ENCODE measurements around the gene C12orf57. TPM values are rescaled to one million over a fixed set of nuclear protein-coding genes. Genes with fewer than 3 reads are reported as not detected.

C12orf57 gene
- total RNA-seq, 4 donors from 2014 or later = 303 to 452 (median 386) TPM

Small RNA genes within 50 kb of the gene (small RNA-seq; reads per million reads assigned to genes)
- gene MIR141 (112 to 408 (median 227) reads per million in 4 donors), gene MIR200C (138 to 253 (median 208) reads per million in 4 donors), gene RNU7-1 (0 reads per million in 4 donors), gene SCARNA12 (0 to 0.59 (median 0.56) reads per million in 4 donors)

Other genes starting within 250 kb of the C12orf57 start
- under 1 TPM in 1 of 4 donors, not detected in 3; 0.64 TPM for gene PIANP, start 243.2 kb upstream of the C12orf57 start, total RNA-seq
- gene COPS7A, start 220.0 kb upstream of the C12orf57 start, total RNA-seq = 10 to 100 TPM; 13.1 to 44.9 (median 36.9) TPM
- 100 to 1,000 TPM; 100 to 360 (median 164) TPM for gene MLF2, start 190.9 kb upstream of the C12orf57 start, total RNA-seq
- gene PTMS, start 177.7 kb upstream of the C12orf57 start, total RNA-seq = 100 to 1,000 TPM in 1 of 4 donors, 10 to 100 TPM in 3; 64.0 to 124 (median 83.9) TPM
- 1 to 10 TPM in 1 of 4 donors, under 1 TPM in 1, not detected in 2; 0.68 to 1.4 TPM for gene LAG3, start 171.5 kb upstream of the C12orf57 start, total RNA-seq
- gene CD4, start 154.5 kb upstream of the C12orf57 start, total RNA-seq = 1 to 10 TPM in 3 of 4 donors, under 1 TPM in 1; 1.00 to 7.9 (median 2.8) TPM
- 1 to 10 TPM in 3 of 4 donors, not detected in 1; 3.0 to 6.4 (median 3.1) TPM for gene GPR162, start 122.2 kb upstream of the C12orf57 start, total RNA-seq
- gene P3H3, start 115.6 kb upstream of the C12orf57 start, total RNA-seq = 10 to 100 TPM in 3 of 4 donors, 1 to 10 TPM in 1; 5.9 to 32.9 (median 14.4) TPM
- gene GNB3, start 103.1 kb upstream of the C12orf57 start, total RNA-seq = under 1 TPM in 2 of 4 donors, not detected in 2; 0.14 to 0.32 TPM
- 1 to 10 TPM in 3 of 4 donors, not detected in 1; 3.0 to 8.8 (median 3.3) TPM for gene CDCA3, start 92.7 kb upstream of the C12orf57 start, total RNA-seq
- 100 to 1,000 TPM in 1 of 4 donors, 10 to 100 TPM in 3; 30.5 to 171 (median 35.4) TPM for gene USP5, start 91.9 kb upstream of the C12orf57 start, total RNA-seq
- gene TPI1, start 76.5 kb upstream of the C12orf57 start, total RNA-seq = 100 to 1,000 TPM; 360 to 671 (median 400) TPM
- 10 to 100 TPM in 2 of 4 donors, 1 to 10 TPM in 2; 4.5 to 21.0 (median 8.2) TPM for gene SPSB2, start 70.7 kb upstream of the C12orf57 start, total RNA-seq
- 10 to 100 TPM in 1 of 4 donors, 1 to 10 TPM in 1, under 1 TPM in 1, not detected in 1; 0.60 to 11.3 (median 5.9) TPM for gene LRRC23, start 39.2 kb upstream of the C12orf57 start, total RNA-seq
- 10 to 100 TPM in 2 of 4 donors, 1 to 10 TPM in 2; 7.2 to 14.1 (median 9.6) TPM for gene ENO2, start 29.4 kb upstream of the C12orf57 start, total RNA-seq
- gene ATN1, start 16.1 kb upstream of the C12orf57 start, total RNA-seq = 100 to 1,000 TPM in 2 of 4 donors, 10 to 100 TPM in 2; 59.1 to 160 (median 112) TPM
- not detected for gene RNU7-1, start 206 bp upstream of the C12orf57 start, total RNA-seq
- gene PTPN6, start 7.3 kb downstream of the C12orf57 start, total RNA-seq = 10 to 100 TPM; 21.7 to 49.0 (median 36.1) TPM
- gene PHB2, start 26.6 kb downstream of the C12orf57 start, total RNA-seq = 100 to 1,000 TPM; 196 to 402 (median 263) TPM
- 10 to 100 TPM in 3 of 4 donors, 1 to 10 TPM in 1; 5.6 to 30.6 (median 26.6) TPM for gene EMG1, start 26.9 kb downstream of the C12orf57 start, total RNA-seq
- gene LPCAT3, start 74.5 kb downstream of the C12orf57 start, total RNA-seq = 100 to 1,000 TPM in 3 of 4 donors, 10 to 100 TPM in 1; 56.1 to 271 (median 111) TPM
- 100 to 1,000 TPM; 103 to 191 (median 117) TPM for gene C1S, start 116.7 kb downstream of the C12orf57 start, total RNA-seq
- gene C1R, start 148.4 kb downstream of the C12orf57 start, total RNA-seq = 100 to 1,000 TPM in 3 of 4 donors, 10 to 100 TPM in 1; 68.5 to 154 (median 125) TPM
- gene C1RL, start 165.2 kb downstream of the C12orf57 start, total RNA-seq = 100 to 1,000 TPM in 1 of 4 donors, 10 to 100 TPM in 3; 39.6 to 261 (median 65.0) TPM
- 1 to 10 TPM in 1 of 4 donors, under 1 TPM in 1, not detected in 2; 0.55 to 3.0 TPM for gene RBP5, start 184.9 kb downstream of the C12orf57 start, total RNA-seq
- gene CLSTN3, start 186.3 kb downstream of the C12orf57 start, total RNA-seq = 10 to 100 TPM; 13.9 to 98.7 (median 24.4) TPM
- 10 to 100 TPM; 23.9 to 86.0 (median 30.3) TPM for gene PEX5, start 245.7 kb downstream of the C12orf57 start, total RNA-seq

Measured in transverse colon (tissue), 4 donors.